ENCODE measurements around the gene CDH4.

The CDH4 gene

DNA sequence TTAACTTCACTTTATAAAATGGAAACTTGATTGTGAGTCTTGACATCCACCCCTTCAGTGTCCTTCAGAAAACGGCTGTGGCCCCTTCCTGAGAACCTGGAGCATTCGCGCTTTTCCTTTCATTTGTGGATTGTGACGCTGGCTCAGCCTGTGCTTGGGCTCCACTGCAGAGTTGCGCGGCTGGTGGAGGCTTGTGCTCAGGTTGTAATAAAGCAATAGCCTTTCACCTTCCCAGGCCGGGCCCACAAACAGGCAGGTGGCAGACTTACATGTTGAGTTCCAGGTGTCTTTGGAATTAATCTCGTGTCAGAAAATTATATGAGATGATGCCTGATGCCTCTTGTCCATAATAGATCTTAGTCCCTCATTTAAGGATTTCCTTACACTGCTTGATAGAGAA lies 199.9 kb downstream of the CDH4 start (continued):
- TF ChIP-seq ZNF596 (tag by site-specific recombination; IDR thresholded peaks at IDR 0.05): no peak
- TF ChIP-seq ZBTB44 (tag by site-specific recombination; IDR thresholded peaks at IDR 0.05): no peak

GRCh38 chr20:61453219-61453618 lies 201.2 kb downstream of the CDH4 start:
- POLR2A ChIA-PET: no interaction called here
- CTCF ChIA-PET: interaction anchor here (0.8 kb wide), 1 partner anchor 236 kb away, joined by 3 read pairs; no protein-coding TSS in a partner anchor
- no peak for TF ChIP-seq ZNF266 (tag by site-specific recombination; IDR thresholded peaks at IDR 0.05; ENCODE audit: low read depth)
- TF ChIP-seq, protein P1, sequence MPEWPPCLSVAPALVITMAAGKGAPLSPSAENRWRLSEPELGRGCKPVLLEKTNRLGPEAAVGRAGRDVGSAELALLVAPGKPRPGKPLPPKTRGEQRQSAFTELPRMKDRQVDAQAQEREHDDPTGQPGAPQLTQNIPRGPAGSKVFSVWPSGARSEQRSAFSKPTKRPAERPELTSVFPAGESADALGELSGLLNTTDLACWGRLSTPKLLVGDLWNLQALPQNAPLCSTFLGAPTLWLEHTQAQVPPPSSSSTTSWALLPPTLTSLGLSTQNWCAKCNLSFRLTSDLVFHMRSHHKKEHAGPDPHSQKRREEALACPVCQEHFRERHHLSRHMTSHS (tag by site-specific recombination; IDR thresholded peaks at IDR 0.05): no peak
- TF ChIP-seq ZNF404 (tag by site-specific recombination; IDR thresholded peaks at IDR 0.05): no peak
- TF ChIP-seq ZBTB17 (tag by site-specific recombination; IDR thresholded peaks at IDR 0.05): no peak
- no peak for TF ChIP-seq ZSCAN23 (tag by site-specific recombination; IDR thresholded peaks at IDR 0.05)
- no peak for TF ChIP-seq GLIS2 (tag by site-specific recombination; IDR thresholded peaks at IDR 0.05)
- no peak for TF ChIP-seq HOXC10 (CRISPR knock-in tag; IDR thresholded peaks at IDR 0.05)
- no peak for TF ChIP-seq ZBTB26 (tag by site-specific recombination; optimal IDR thresholded peaks at IDR 0.05)
- no peak for TF ChIP-seq ZNF416 (tag by site-specific recombination; IDR thresholded peaks at IDR 0.05)
- no peak for TF ChIP-seq WT1 (tag by site-specific recombination; IDR thresholded peaks at IDR 0.05)
- TF ChIP-seq YY2 (tag by site-specific recombination; IDR thresholded peaks at IDR 0.05): no peak
- no peak for TF ChIP-seq ZNF692 (tag by site-specific recombination; IDR thresholded peaks at IDR 0.05)
- no peak for TF ChIP-seq OSR2 (tag by site-specific recombination; IDR thresholded peaks at IDR 0.05)
- no peak for TF ChIP-seq ZBTB11 (tag by site-specific recombination; conservative IDR thresholded peaks at IDR 0.05; ENCODE audit: low read depth)
- no peak for TF ChIP-seq ZNF660 (tag by site-specific recombination; IDR thresholded peaks at IDR 0.05)
- H3K9me3 ChIP-seq (ENCODE audit: control insufficient read depth, insufficient read depth, low read depth, low read length): no peaks in the 10 kb centered on the region
- H3K36me3 ChIP-seq (ENCODE audit: control insufficient read depth in 2 of 2, insufficient read depth in 1 of 2, low read length in 2 of 2): no peaks in the 10 kb centered on the region
- H3K27ac ChIP-seq (ENCODE audit: extremely low read depth, low read depth, low read length): no peak overlapping the region
- no peak overlapping the region for H3K4me3 ChIP-seq (ENCODE audit: low read depth, low read length)
- H3K4me1 ChIP-seq (ENCODE audit: control insufficient read depth, insufficient read depth, low read length): 0 out of 2 replicates have a peak, but pooled peaks cover 3% of the 10 kb centered on the region
